H9 (cell line): ENCODE data around the gene SMAD6. TPM values are rescaled to one million over a fixed set of nuclear protein-coding genes. Genes with fewer than 3 reads are reported as not detected.

Source experiments
- DNase-seq: peaks from one replicate; pipeline ENCODE4 v3.0.0-alpha.2; 2017
- H2AFZ ChIP-seq: one replicate; pipeline ENCODE4 v1.6.1; 2013; ENCODE audit warnings: mild to moderate bottlenecking, low read length, control low read depth, moderate library complexity
- H2AK5ac ChIP-seq: 2 replicates; pipeline ENCODE4 v1.6.1; 2013; ENCODE audit warnings: low read length, control low read depth, mixed read lengths; ENCODE audit not compliant: insufficient read length
- H2BK120ac ChIP-seq: one replicate; pipeline ENCODE4 v1.6.1; 2013; ENCODE audit warnings: low read depth, mild to moderate bottlenecking, low read length, control low read depth, inconsistent platforms; ENCODE audit not compliant: poor library complexity, severe bottlenecking
- H2BK12ac ChIP-seq: 2 replicates; pipeline ENCODE4 v1.6.1; 2013; ENCODE audit warnings: low read length, control low read depth, mixed read lengths, low read depth; ENCODE audit not compliant: insufficient read length
- H2BK15ac ChIP-seq: 2 replicates; pipeline ENCODE4 v1.6.1; 2013; ENCODE audit warnings: low read depth, low read length, control low read depth
- H2BK20ac ChIP-seq: one replicate; pipeline ENCODE4 v1.6.1; 2013; ENCODE audit warnings: low read depth, mild to moderate bottlenecking, low read length, control low read depth, inconsistent platforms; ENCODE audit not compliant: poor library complexity, severe bottlenecking
- H2BK5ac ChIP-seq: 2 replicates; pipeline ENCODE4 v1.6.1; 2013; ENCODE audit warnings: low read length, control low read depth, mixed read lengths; ENCODE audit not compliant: insufficient read length
- H3K14ac ChIP-seq: 2 replicates; pipeline ENCODE4 v1.6.1; 2013; ENCODE audit warnings: low read length, control low read depth; ENCODE audit not compliant: insufficient read depth
- H3K18ac ChIP-seq: 2 replicates; pipeline ENCODE4 v1.6.1; 2013; ENCODE audit warnings: low read depth, mild to moderate bottlenecking, mixed read lengths, low read length, control low read depth; ENCODE audit not compliant: insufficient read length
- H3K23ac ChIP-seq: 2 replicates; pipeline ENCODE4 v1.6.1; 2013; ENCODE audit warnings: low read length, control low read depth, mixed read lengths, low read depth; ENCODE audit not compliant: insufficient read length
- H3K23me2 ChIP-seq: 2 replicates; pipeline ENCODE4 v1.6.1; 2013; ENCODE audit warnings: low read depth, mild to moderate bottlenecking, mixed read lengths, low read length, control low read depth; ENCODE audit not compliant: insufficient read length, poor library complexity, severe bottlenecking
- H3K27ac ChIP-seq: 2 replicates; pipeline ENCODE4 v1.5.1; 2013; ENCODE audit warnings: low read length, control low read depth, mixed read lengths, low read depth; ENCODE audit not compliant: insufficient read length
- H3K27me3 ChIP-seq: 2 replicates; pipeline ENCODE4 v1.6.1; 2013; ENCODE audit warnings: low read length, control low read depth, inconsistent platforms; ENCODE audit not compliant: insufficient read depth
- H3K4ac ChIP-seq: 2 replicates; pipeline ENCODE4 v1.6.1; 2013; ENCODE audit warnings: low read depth, mild to moderate bottlenecking, control low read depth, inconsistent platforms, low read length, moderate library complexity
- H3K4me1 ChIP-seq: 2 replicates; pipeline ENCODE4 v1.6.1; 2013; ENCODE audit warnings: low read length, control low read depth, inconsistent platforms; ENCODE audit not compliant: insufficient read depth
- H3K4me2 ChIP-seq: 2 replicates; pipeline ENCODE4 v1.6.1; 2013; ENCODE audit warnings: low read length, control low read depth, mixed read lengths; ENCODE audit not compliant: insufficient read length, insufficient read depth
- H3K56ac ChIP-seq: 2 replicates; pipeline ENCODE4 v1.6.1; 2013; ENCODE audit warnings: low read depth, mild to moderate bottlenecking, mixed read lengths, low read length, control low read depth; ENCODE audit not compliant: insufficient read length
- H3K79me1 ChIP-seq: 2 replicates; pipeline ENCODE4 v1.6.1; 2013; ENCODE audit warnings: low read depth, mild to moderate bottlenecking, moderate library complexity, low read length, control low read depth, inconsistent platforms; ENCODE audit not compliant: insufficient read depth, poor library complexity, severe bottlenecking
- H3K79me2 ChIP-seq: 2 replicates; pipeline ENCODE4 v1.6.1; 2013; ENCODE audit warnings: low read length, control low read depth, inconsistent platforms; ENCODE audit not compliant: insufficient read depth
- H3K9ac ChIP-seq: 2 replicates; pipeline ENCODE4 v1.6.1; 2013; ENCODE audit warnings: low read length, control low read depth, mixed read lengths; ENCODE audit not compliant: insufficient read length; ENCODE audit errors: extremely low read depth
- H3K9me3 ChIP-seq: one replicate; pipeline ENCODE4 v1.6.1; 2013; ENCODE audit warnings: low read depth, low read length, inconsistent platforms; ENCODE audit not compliant: control insufficient read depth
- H3T11ph ChIP-seq: one replicate; pipeline ENCODE4 v1.6.1; 2013; ENCODE audit warnings: mild to moderate bottlenecking, low read length, control low read depth, inconsistent platforms
- H4K20me1 ChIP-seq: one replicate; pipeline ENCODE4 v1.6.1; 2013; ENCODE audit not compliant: control insufficient read depth, insufficient read length, insufficient read depth
- H4K5ac ChIP-seq: 2 replicates; pipeline ENCODE4 v1.6.1; 2013; ENCODE audit warnings: low read depth, mild to moderate bottlenecking, mixed read lengths, low read length, control low read depth; ENCODE audit not compliant: insufficient read length
- H4K8ac ChIP-seq: replicated peaks from 2 replicates; pipeline ENCODE4 v1.6.1; 2013; ENCODE audit warnings: low read length, control low read depth, mixed read lengths, low read depth; ENCODE audit not compliant: insufficient read length
- H4K91ac ChIP-seq: 2 replicates; pipeline ENCODE4 v1.6.1; 2013; ENCODE audit warnings: low read depth, mild to moderate bottlenecking, moderate library complexity, mixed read lengths, low read length, control low read depth; ENCODE audit not compliant: insufficient read length
- H3K27ac Mint-ChIP-seq, 3 experiments: 2 replicates in 2 of 3; 3 replicates in 1 of 3; pipeline ENCODE4 v1.8.0; 2020 to 2021; ENCODE audit warnings: mixed read lengths in 3 of 3, mild to moderate bottlenecking in 1 of 3, moderate library complexity in 1 of 3
- H3K27me3 Mint-ChIP-seq: 2 replicates; pipeline ENCODE4 v1.8.0; 2021; ENCODE audit warnings: low read depth, mild to moderate bottlenecking, moderate library complexity, mixed read lengths
- H3K36me3 Mint-ChIP-seq, 3 experiments: 2 replicates in 2 of 3; 3 replicates in 1 of 3; pipeline ENCODE4 v1.8.0; 2020 to 2021; ENCODE audit warnings: low read depth in 3 of 3, mixed read lengths in 3 of 3; ENCODE audit not compliant: insufficient read depth in 1 of 3
- H3K4me1 Mint-ChIP-seq, 2 experiments: 2 replicates each; pipeline ENCODE4 v1.8.0; 2020; ENCODE audit warnings: mixed read lengths in 2 of 2
- H3K4me3 Mint-ChIP-seq, 2 experiments: 2 replicates in 1 of 2; 3 replicates in 1 of 2; pipeline ENCODE4 v1.8.0; 2020 to 2021; ENCODE audit warnings: mild to moderate bottlenecking in 2 of 2, mixed read lengths in 2 of 2, moderate library complexity in 1 of 2
- H3K9me3 Mint-ChIP-seq, 2 experiments: 2 replicates in 1 of 2; 3 replicates in 1 of 2; pipeline ENCODE4 v1.8.0; 2020; ENCODE audit warnings: mild to moderate bottlenecking in 2 of 2, mixed read lengths in 2 of 2, moderate library complexity in 1 of 2
- CTCF ChIP-seq: fragments of 200-600 bp; sonication (generic); conservative IDR thresholded peaks from 3 replicates; pipeline ENCODE4 v1.8.0; 2021; ENCODE audit warnings: antibody characterized with exemption, mild to moderate bottlenecking
- WGBS: extraction: QIAGEN DNeasy Blood & Tissue Kit; methylation state at CpG from one replicate; pipeline ENCODE4 v1.1.7; 2013; ENCODE audit warnings: missing lambda C conversion rate, low lambda C conversion rate, mixed read lengths; ENCODE audit not compliant: insufficient read length; ENCODE audit errors: extremely low coverage; 5-methylcytosine and 5-hydroxymethylcytosine counted together
- total RNA-seq: library from RNA; stranded (reverse); gene quantifications from 2 replicates; pipeline ENCODE4 v1.2.1, GENCODE V29; 2021

Gene SMAD6
- total RNA-seq, 1 experiment from 2014 or later: 6.0 TPM

- H3K4me1 Mint-ChIP-seq: peaks cover 56 to 61% of the 10 kb centered on the region in 2 experiments
- WGBS: no CpG with 5 or more reads among the region's 6 CpGs
Observed at GRCh38 chr15:66830358-66830757, 128.3 kb downstream of the SMAD6 start.

More at GRCh38 chr15:66830358-66830757, 128.3 kb downstream of the SMAD6 start:
- Histone ChIP-seq H3K23me2 (no peaks in the 10 kb centered on the region), H3K23ac (no peak overlapping the region), H4K20me1 (no peaks in the 10 kb centered on the region), H4K5ac (no peak overlapping the region), H3K79me2 (no peaks in the 10 kb centered on the region), H2BK15ac (no peak overlapping the region), H4K91ac (no peak overlapping the region), H3K27ac (no peak overlapping the region), H3K27me3 (no peaks in the 10 kb centered on the region), H3K56ac (no peak overlapping the region), H3K9me3 (no peaks in the 10 kb centered on the region), H2AK5ac (no peak overlapping the region), H3K18ac (no peak overlapping the region), H3K14ac (no peak overlapping the region), H3K4me1 (peaks cover 5% of the 10 kb centered on the region; the same call in 1 of the 2 replicates), H3K79me1 (no peaks in the 10 kb centered on the region), H2BK20ac (no peak overlapping the region), H2BK12ac (no peak overlapping the region), H3K4me2 (no peak overlapping the region), H3K9ac (no peak overlapping the region), H2AFZ (no peak overlapping the region), H4K8ac (no peak overlapping the region), H3K4ac (no peak overlapping the region), H2BK120ac (no peak overlapping the region), H3T11ph (no peak overlapping the region), H2BK5ac (no peak overlapping the region)
- no peaks in the 10 kb centered on the region for H3K9me3 Mint-ChIP-seq
- H3K36me3 Mint-ChIP-seq: no peaks in the 10 kb centered on the region; a peak in 1 of 7 replicates
- no peak for TF ChIP-seq CTCF
- no peak overlapping the region for H3K4me3 Mint-ChIP-seq
- peaks cover 6% of the 10 kb centered on the region for H3K27me3 Mint-ChIP-seq
- H3K27ac Mint-ChIP-seq: no peak overlapping the region
- DNase-seq: no peak
